ENCODE data around the gene TCAP. TPM values are rescaled to one million over a fixed set of nuclear protein-coding genes. Genes with fewer than 3 reads are reported as not detected.

The TCAP gene
- polyA plus RNA-seq, 1 donor from 2014 or later: 3.7 TPM

- no peak overlapping the region for H2AFZ ChIP-seq (ENCODE audit: low read depth, low read length)
- H4K20me1 ChIP-seq (ENCODE audit: insufficient read depth): no peaks in the 10 kb centered on the region
- no peak overlapping the region for H3K27ac ChIP-seq (ENCODE audit: low read length)
- no peaks in the 10 kb centered on the region for H3K9me2 ChIP-seq (ENCODE audit: insufficient read depth, low read length)
- H3K4me2 ChIP-seq (ENCODE audit: low read length): no peak overlapping the region
- peaks cover 53% of the 10 kb centered on the region for H3K27me3 ChIP-seq (ENCODE audit: insufficient read depth, low read depth, low read length)
- peak overlapping the region; percentile 36 for H3K4me3 ChIP-seq (ENCODE audit: low read length)
- no peaks in the 10 kb centered on the region for H3K9me3 ChIP-seq (ENCODE audit: low read length)
- no peaks in the 10 kb centered on the region for H3K79me2 ChIP-seq (replicated peaks; ENCODE audit: insufficient read depth, low read length)
- no peaks in the 10 kb centered on the region for H3F3A ChIP-seq (ENCODE audit: insufficient read depth, low read length, poor library complexity, severe bottlenecking)
- no peak for TF ChIP-seq REST (IDR thresholded peaks at IDR 0.05; ENCODE audit: borderline replicate concordance)
- no peak for TF ChIP-seq POLR2AphosphoS5 (IDR thresholded peaks at IDR 0.05)
- peak; percentile 91 for TF ChIP-seq RAD21 (conservative IDR thresholded peaks at IDR 0.05)
- peak; percentile 100 for TF ChIP-seq CTCF (IDR thresholded peaks at IDR 0.05; ENCODE audit: poor library complexity, severe bottlenecking)
- peak; percentile 22 for TF ChIP-seq MXI1 (conservative IDR thresholded peaks at IDR 0.05; ENCODE audit: poor library complexity, severe bottlenecking)
- TF ChIP-seq SMC3 (conservative IDR thresholded peaks at IDR 0.05; ENCODE audit: poor library complexity): peak; percentile 95
- H3K36me3 ChIP-seq (ENCODE audit: insufficient read depth, low read length): no peaks in the 10 kb centered on the region
- peak overlapping the region; percentile 34 for H3K9ac ChIP-seq (ENCODE audit: low read length)
Measured at GRCh38 chr17:39621523-39622379, 43.4 kb upstream of the TCAP start.

- H3K9ac ChIP-seq (ENCODE audit: low read length): peak overlapping the region; percentile 34
- no peaks in the 10 kb centered on the region for H3K36me3 ChIP-seq (ENCODE audit: insufficient read depth, low read length)
- H3K9me3 ChIP-seq (ENCODE audit: low read length): no peaks in the 10 kb centered on the region
- H3K4me3 ChIP-seq (ENCODE audit: low read length): peak overlapping the region; percentile 36
- no peak overlapping the region for H3K27ac ChIP-seq (ENCODE audit: low read length)
- no peaks in the 10 kb centered on the region for H3K9me2 ChIP-seq (ENCODE audit: insufficient read depth, low read length)
- H3K4me2 ChIP-seq (ENCODE audit: low read length): no peak overlapping the region
- H2AFZ ChIP-seq (ENCODE audit: low read depth, low read length): no peak overlapping the region
- TF ChIP-seq CTCF (IDR thresholded peaks at IDR 0.05; ENCODE audit: poor library complexity, severe bottlenecking): no peak
- TF ChIP-seq REST (IDR thresholded peaks at IDR 0.05; ENCODE audit: borderline replicate concordance): no peak
- no peak for TF ChIP-seq EP300 (conservative IDR thresholded peaks at IDR 0.05; ENCODE audit: poor library complexity, severe bottlenecking)
- no peak for TF ChIP-seq SMC3 (conservative IDR thresholded peaks at IDR 0.05; ENCODE audit: poor library complexity)
- TF ChIP-seq RAD21 (conservative IDR thresholded peaks at IDR 0.05): no peak
- H3K79me2 ChIP-seq (replicated peaks; ENCODE audit: insufficient read depth, low read length): no peaks in the 10 kb centered on the region
- peaks cover 53% of the 10 kb centered on the region for H3K27me3 ChIP-seq (ENCODE audit: insufficient read depth, low read depth, low read length)
- H3F3A ChIP-seq (ENCODE audit: insufficient read depth, low read length, poor library complexity, severe bottlenecking): no peaks in the 10 kb centered on the region
- H4K20me1 ChIP-seq (ENCODE audit: insufficient read depth): no peaks in the 10 kb centered on the region
Measured at GRCh38 chr17:39622380-39623006, 42.7 kb upstream of the TCAP start.

All from neural cell (in vitro differentiated cells).